Stimulated activated CD4-positive, alpha-beta T cell treated with anti-CD3 and anti-CD28 coated beads, Interleukin-1b, Interleukin-23, amount 100 ng/mL, for 48 hours (primary cell): ENCODE measurements around the gene FGFR4.

Experiments
- DNase-seq: peaks from one replicate; pipeline ENCODE4 v3.0.0-alpha.2; 2020

FGFR4 gene

GRCh38 chr5:177085985-177086653 is 596 bp upstream of the FGFR4 start:
- no peak for DNase-seq

- DNase-seq = no peak
Observed at GRCh38 chr5:177087398-177088005, 787 bp downstream of the FGFR4 start.

- DNase-seq = no peak
Observed at GRCh38 chr5:177089127-177089526, 2.4 kb downstream of the FGFR4 start.

DNA sequence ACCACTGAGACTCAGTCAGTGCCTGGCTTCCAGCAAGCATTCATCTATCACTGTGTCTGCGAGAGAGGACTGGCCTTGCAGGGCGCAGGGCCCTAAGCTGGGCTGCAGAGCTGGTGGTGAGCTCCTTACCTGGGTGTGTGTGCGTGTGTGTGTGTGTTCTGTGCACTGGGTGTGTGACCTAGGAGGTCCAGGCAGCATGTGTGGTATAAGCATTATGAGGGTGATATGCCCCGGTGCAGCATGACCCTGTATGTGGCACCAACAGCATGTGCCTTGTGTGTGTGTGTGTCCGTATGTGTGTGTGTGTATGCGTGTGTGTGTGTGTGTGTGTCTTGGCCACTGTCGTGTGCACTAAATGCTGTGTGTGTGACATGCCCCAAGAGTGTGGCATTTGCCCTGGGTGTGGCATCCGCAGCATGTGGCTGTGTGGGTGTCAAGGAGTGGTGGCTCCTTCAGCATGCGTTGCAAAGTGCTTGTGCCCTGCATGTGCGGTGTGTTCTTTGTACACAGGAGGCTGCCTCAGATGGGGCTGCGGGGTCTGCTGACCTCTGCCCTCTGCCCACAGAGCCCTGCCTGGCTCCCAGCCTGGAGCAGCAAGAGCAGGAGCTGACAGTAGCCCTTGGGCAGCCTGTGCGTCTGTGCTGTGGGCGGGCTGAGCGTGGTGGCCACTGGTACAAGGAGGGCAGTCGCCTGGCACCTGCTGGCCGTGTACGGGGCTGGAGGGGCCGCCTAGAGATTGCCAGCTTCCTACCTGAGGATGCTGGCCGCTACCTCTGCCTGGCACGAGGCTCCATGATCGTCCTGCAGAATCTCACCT is 3.3 kb downstream of the FGFR4 start:
- DNase-seq = no peak

DNA sequence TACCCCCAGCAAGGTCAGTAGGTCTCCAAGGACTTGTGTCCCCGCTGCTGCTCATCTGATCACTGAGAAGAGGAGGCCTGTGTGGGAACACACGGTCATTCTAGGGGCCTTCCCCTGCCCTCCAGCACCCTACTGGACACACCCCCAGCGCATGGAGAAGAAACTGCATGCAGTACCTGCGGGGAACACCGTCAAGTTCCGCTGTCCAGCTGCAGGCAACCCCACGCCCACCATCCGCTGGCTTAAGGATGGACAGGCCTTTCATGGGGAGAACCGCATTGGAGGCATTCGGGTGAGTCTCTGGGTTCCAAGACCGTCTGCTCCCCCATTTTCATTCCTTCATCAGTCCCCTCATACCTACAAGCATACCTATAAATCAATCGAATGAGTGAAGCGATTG is 4.1 kb downstream of the FGFR4 start:
- no peak for DNase-seq

GRCh38 chr5:177091232-177091631 is 4.5 kb downstream of the FGFR4 start:
- no peak for DNase-seq

- DNase-seq = no peak
Observed at GRCh38 chr5:177092178-177093081, 5.7 kb downstream of the FGFR4 start.

DNA sequence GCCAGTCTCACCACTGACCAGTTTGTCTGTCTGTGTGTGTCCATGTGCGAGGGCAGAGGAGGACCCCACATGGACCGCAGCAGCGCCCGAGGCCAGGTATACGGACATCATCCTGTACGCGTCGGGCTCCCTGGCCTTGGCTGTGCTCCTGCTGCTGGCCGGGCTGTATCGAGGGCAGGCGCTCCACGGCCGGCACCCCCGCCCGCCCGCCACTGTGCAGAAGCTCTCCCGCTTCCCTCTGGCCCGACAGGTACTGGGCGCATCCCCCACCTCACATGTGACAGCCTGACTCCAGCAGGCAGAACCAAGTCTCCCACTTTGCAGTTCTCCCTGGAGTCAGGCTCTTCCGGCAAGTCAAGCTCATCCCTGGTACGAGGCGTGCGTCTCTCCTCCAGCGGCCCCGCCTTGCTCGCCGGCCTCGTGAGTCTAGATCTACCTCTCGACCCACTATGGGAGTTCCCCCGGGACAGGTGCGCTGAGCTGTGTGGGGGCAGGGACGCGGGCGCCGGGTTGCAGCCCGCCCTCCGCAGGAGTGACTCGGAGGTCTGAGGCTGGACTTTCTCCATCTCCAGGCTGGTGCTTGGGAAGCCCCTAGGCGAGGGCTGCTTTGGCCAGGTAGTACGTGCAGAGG is 6.5 kb downstream of the FGFR4 start:
- DNase-seq = no peak

DNA sequence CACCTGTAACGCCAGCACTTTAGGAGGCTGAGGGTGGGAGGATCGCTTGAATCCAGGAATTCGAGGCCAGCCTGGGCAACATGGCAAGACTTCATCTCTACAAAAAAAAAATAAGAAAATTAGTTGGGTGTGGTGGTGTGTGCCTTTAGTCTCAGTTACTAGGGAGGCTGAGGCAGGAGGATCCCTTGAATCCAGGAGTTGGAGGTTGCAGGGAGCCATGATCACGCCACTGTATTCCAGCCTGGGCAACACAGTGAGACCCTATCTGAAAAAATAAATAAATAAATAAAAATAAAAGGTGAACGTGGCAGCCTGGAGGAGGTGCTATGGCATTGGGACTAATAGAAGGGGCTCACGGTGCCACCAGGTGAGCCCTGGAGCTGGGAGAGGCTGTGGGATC is 7.1 kb downstream of the FGFR4 start:
- DNase-seq = no peak

GRCh38 chr5:177094224-177095087 is 7.7 kb downstream of the FGFR4 start:
- no peak for DNase-seq

GRCh38 chr5:177095088-177095669 is 8.5 kb downstream of the FGFR4 start:
- no peak for DNase-seq

DNA sequence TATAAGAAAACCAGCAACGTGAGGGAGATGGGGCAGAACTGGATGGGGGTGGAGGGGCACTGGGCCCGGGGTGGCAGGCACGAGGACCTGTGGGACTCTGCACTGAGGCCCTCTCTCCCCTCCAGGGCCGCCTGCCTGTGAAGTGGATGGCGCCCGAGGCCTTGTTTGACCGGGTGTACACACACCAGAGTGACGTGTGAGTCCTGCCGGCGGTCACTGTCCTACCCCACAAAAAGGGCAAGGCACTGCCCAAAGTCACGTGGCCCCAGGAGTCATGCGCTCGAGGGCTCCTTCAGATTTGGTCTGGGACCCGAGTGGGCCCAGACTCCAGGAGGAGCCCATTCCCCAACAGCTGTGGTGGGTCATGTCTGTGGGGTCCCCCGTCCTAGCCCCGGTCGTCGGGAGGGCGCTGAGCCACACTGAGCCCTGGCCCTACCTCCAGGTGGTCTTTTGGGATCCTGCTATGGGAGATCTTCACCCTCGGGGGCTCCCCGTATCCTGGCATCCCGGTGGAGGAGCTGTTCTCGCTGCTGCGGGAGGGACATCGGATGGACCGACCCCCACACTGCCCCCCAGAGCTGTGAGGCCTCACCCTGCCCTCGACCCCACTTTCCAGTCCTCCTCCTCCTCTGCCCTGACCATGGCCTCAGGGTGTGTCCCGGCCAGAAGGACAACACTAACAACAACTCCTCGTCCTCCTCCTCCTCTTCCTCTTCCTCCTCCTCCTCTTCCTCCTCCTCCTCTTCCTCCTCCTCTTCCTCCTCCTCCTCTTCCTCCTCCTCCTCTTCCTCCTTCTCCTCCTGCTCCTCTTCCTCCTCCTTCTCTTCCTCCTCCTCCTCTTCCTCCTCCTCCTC is 9.7 kb downstream of the FGFR4 start:
- DNase-seq = no peak

- DNase-seq = no peak
Observed at GRCh38 chr5:177097016-177097985, 10.6 kb downstream of the FGFR4 start.

- DNase-seq = no peak
Observed at GRCh38 chr5:177098120-177098469, 11.4 kb downstream of the FGFR4 start.

- DNase-seq = no peak
Observed at GRCh38 chr5:177098470-177099141, 11.9 kb downstream of the FGFR4 start.

DNA sequence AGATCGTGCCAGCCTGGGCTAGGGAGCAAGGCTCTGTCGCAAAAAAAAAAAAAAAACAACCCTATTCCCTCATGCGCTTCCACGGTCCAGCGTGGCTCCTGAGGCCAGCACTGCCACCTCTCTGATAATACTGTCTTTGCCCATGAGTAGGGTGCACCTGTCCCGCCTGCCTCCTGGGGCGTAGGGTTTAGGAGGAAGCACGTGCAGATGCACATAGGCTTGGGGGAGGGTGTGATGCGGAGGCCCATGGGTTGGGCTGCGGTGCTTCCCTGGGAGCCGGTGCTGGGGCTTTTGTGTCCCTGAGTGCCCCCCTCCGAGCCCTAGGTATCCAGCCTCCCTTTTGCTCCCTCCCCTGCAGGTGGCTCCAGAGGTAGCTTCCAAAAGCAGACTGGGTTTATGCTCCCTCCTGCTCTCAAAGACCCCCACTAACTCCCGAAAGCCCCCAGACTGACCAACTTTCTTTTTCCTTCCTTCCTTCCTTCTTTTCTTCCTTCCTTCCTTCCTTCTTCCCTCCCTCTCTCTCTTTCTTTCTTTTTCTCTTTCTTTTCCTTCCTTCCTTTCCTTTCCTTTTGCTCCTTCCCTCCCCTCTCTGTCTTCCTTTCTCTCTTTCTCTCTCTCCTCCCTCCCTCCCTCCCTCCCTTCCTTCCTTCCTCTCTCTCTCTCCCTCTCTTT is 12.8 kb downstream of the FGFR4 start:
- no peak for DNase-seq

GRCh38 chr5:177100714-177101121 is 14.0 kb downstream of the FGFR4 start:
- DNase-seq = no peak
